HG03139 (cell line): ENCODE results near the gene KRT4.

Experiments
- ATAC-seq: cut with Tn5 transposase; IDR thresholded peaks from one replicate; pipeline ENCODE4 v1.9.1; 2021; ENCODE audit not compliant: unreplicated experiment

The KRT4 gene

DNA sequence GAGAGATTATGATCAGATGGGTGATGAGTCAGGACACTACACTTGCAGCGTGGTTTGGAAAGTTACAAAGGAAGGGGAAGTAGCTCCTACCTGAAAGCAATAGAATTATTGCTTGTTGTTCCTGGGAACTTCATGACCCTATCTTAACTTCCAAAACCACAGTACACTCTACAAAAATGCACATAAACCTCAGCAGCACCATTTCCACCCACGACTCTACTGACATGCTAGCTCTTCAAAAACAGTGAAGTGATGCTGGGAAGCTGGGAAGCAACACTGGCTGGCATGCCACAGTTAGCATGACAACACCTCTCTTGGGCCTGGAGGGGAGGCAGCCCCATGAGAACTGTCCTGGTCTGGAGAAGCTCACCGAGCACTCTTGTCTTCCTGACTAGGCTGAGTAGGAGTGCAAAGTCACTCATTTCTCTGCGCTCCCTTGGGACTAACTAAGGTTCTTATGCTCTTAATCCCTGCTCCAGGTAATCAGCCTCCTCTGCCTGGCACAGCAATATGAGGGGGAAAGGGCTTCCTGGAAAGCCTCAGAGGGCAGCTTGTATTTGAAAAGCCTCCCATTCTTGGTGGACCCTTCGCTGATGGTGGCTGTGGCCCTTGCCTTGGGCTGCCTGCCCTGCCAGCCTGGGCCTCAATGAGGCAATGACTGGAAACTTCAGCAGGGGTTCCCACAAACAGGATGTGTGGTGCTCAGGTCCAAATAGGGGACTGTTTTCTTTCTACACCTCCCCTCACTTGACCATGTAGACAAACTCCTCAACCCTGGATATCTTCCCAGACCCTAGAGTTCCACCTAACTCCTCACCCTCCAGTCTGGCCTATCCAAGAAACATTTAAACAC is 19.2 kb downstream of the KRT4 start:
- ATAC-seq = no peak

DNA sequence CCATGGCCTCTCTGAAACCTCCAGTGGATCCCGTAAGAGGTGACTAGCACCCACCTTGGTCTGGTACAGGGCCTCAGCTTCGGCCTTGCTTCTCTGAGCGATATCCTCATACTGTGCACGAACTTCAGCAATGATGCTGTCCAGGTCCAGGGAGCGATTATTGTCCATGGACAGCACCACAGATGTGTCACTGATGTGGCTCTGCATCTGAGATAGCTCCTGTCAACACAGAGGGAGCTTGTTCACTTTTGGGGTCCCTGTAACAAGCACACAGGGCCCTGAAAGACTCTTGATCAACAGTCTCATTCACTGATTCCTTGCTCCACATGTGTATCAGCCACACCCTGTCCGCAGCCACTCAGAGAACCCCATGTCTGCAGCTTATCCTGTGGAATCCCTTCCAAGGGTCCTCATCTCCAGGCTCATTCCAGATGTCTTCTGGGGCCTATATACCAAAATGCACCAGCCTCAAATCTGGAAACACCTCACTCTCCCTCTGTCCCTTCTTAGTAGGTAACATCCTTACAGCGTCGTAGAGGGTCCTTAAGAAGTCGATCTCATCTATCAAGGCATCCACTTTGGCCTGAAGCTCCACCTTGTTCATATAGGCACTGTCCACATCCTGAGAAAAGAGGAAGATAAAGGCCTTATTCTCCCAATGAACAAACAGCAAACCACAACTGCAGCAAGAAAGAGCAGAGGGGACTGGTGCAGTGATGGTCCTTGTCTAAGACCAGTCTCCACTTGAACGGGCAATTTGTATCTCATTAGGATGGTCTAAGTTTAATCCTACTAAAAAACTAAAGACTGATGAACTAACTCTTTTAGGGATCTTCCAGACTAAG is 21.5 kb downstream of the KRT4 start:
- no peak for ATAC-seq

DNA sequence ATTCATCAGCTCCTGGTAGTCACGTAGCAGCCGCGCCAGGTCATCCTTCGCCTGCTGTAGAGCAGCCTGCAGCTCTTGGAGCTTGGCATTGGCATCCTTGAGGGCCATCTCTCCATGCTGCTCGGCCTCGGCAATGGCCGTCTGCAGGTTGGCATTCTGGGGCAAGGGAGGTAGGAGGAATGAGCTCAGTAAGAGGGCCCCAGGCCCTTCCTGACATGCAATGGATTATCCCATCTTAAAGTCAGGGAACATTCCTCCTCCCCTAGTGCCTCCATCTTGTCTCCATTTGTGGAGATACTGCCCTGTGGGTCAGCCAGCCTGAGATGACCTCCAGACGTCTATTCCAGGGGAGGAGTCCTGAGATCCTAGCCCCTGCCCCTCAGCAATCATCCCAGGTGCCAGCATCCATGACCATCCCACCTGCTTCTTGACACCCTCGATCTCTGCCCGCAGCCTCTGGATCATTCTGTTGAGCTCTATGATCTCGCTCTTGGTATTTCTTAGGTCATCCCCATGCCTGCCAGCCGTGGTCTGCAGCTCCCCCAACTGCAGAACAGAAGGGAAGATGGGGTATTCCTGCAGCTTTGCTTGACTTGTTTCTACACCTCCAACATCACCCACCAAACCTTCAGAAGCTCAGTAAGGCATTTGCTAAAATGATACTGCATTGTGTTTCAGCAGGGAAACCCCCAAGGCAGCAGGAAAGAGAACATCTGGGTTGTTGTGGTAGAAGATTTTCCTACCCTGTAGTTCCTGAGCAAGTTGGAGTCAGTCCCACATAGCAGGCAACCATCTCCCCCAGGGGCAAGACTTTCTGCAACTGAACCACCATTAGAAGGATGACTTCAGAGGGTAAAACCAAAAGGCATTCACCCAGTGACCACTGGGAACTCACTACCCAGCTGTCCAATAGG is 22.4 kb downstream of the KRT4 start:
- ATAC-seq = no peak

DNA sequence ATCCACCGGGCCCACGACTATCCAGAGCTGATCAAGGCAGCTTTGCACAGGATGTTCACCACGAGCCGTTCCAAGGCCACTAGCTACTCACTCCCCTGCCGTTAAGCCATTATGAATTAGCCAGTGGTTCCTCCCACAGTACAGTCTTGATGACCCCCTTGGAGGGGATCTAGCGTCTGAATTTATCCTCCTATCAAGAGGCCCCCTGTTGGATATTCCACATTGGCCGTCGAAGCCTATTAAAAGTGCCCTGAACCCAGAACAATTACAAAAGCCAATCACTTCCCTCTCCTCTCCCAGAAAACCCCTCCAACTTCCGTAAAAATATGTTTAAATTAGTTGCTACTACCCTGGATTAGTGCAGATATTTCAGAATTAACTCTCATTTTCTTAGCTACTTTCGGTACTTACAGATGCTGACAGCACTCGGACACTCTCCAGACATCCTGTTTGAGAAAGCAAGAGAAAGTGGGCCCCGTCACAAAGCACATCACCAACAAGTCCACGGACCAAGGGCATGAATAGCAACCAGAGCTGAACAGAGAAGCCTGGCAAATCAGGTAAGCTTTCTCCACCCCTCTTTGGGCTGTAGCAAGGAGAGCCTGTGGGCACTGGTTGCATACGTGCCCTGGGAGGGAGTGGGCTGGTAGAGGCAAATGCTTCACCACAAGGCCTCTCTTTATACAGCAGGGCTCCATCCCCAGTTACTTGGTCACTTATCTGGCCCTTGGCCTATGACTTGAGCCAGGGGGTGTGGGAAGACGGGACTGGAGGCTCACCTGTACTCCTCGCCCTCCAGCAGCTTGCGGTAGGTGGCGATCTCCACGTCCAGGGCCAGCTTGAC is 23.3 kb downstream of the KRT4 start:
- ATAC-seq = no peak

DNA sequence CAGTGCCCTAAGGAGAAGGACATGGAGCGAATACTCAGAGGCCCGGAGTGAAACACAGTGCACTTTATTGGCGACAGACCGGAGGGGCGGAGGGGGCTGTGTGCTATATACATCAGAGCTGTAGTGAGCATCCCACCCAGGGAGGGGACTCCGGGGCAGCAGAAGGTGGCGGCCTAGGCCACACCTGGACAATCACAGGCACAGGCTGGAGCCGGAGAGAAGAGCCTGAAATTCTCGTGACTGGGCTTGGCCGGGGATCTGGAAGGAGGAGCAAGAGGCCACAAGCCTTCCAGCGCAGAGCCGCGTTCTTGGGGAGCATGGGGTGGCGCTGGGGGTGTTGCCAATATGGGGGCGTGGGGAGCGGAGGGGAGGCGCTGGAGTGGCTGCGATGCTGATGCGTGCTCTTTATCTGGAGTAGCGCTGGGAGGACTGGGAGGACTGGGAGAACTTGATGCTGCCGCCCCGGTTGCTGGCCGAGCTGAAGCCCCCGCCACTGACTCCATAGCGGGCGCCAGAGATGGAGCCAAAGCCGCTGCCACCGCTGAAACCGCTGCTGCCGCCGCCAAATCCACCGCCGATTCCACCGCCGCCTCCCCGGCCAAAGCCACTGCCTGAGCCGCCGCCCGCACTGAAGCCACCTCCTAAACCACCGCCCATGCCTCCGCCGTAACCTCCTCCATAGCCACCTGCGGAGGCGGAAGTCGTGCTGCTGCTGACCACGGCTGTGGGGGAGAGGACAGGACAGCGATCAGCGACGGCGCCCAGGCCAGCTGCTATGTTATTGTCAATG is 24.1 kb downstream of the KRT4 start:
- ATAC-seq = no peak

DNA sequence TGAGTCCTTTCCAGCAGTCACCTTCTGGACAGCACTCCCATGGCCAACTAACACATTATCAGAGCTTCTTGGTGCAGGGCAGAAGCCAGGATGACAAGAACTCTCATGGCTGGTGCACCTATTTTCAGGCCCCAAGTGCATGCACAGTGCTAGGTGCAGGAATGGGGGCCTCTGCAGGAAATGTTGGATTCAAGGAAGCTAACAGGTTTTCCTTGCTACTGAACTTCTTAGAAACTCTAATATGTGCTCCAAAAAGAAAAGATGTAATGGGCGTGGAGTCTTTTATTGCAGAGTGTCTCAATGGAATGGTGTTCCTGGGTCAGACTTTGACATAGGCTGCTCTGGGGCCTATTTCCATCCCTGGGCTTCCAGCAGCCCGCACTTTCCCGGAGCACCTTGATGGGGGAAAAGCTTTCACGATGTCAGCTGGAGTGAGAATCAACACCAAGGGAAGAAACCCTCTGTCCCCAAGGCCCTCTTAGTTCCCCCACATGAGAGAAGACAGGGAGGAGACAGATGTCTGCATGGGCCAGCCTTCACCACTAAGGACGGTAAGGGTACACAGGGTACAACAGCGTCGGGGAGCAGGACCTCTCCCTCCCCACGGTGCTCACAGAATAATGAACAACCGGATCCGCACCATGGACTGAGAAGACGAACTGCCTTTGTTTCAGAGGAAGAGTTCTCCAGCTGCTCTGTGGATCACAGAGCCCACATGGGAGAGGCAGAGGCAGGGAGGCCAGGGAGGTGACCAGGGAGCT is 24.9 kb downstream of the KRT4 start:
- no peak for ATAC-seq

DNA sequence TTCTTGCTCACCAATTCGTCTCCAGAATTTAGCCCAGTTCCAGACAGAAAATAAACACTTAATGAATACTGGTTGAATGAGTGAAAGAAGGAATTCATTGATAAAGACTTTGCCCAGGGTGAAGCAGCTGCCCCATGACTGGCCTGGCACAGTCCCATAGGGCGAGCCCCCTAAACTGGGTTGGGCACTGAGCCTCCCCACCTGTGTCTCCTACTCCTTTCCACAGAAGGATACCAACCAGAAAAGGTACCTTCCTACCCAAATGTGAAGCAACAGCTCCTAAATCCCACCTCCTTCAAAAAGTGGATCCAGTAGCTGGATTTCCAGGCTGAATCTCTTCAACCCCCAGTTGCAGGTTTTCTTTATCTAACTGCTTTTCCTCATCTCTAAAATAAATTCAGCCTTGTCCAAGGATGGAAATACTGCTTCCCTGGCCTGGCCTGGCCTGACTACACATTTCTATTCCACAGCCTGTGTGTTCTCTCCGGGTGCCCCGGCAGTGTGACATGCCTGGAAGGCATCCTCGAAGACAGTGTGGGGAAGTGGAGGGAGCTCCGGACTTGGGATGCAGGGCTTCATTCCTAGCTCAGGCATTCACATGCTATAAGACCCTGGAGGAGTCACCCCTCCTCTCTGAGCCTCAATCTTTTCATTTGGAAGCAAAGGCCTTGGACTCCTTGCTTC is 25.6 kb downstream of the KRT4 start:
- no peak for ATAC-seq

DNA sequence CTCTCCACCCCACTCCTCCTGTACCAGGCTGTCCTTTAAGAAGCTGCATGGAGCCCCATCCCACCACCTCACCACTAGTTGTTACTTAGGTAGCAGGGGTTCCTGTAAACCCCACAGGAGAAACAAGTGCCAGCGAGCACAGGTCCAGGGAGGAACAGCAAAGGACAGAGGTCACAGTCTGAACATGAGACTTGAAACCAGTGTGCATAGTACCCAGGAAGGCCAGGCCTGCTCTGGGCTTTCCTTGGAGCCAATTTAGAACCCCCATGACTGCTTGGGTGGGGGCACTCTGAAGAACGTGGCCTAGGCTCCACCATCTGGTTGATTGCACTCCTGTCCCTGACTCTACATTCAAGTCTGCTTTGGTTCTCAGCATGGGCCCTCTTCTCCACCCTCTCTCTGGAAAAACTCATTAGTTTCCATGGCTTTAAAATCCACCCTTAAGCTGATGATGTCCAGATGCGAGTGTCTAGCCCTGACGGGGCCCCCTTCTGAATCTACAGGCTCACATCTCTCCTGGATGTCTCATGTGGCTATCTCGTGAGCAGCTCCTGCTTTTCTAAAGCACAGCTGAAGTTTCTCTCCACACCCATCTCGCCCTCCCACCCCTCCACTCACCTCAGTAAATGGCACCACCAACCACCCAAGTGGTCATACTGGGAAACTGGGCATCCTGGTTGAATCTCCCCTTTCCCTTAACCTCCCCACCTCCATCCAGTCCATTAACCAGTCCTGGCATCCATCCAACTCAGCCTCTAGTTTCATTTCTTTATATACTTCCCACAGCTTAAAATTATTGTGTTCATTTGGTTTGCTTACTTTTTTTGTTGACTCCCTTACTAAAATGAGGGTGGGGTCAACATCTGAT is 26.4 kb downstream of the KRT4 start:
- ATAC-seq = no peak

DNA sequence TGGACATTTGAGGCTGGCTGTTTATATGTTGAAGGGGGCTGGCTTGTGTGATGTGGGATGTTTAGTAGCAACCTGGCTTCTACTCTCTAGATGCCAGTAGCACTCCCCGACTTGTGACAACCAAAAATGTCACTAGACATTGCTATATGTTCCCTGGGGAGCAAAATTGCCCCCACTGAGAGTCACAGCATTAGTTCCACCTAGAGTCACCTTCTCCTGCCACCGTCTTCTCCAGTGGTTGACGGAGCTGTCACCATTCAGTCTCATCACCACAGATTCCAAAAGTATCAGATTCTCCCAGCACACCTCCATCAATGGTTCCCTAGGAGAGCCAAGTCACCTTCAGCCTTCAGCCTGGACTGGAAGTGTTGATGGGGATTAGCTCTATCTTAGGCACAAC is 29.0 kb downstream of the KRT4 start:
- no peak for ATAC-seq

DNA sequence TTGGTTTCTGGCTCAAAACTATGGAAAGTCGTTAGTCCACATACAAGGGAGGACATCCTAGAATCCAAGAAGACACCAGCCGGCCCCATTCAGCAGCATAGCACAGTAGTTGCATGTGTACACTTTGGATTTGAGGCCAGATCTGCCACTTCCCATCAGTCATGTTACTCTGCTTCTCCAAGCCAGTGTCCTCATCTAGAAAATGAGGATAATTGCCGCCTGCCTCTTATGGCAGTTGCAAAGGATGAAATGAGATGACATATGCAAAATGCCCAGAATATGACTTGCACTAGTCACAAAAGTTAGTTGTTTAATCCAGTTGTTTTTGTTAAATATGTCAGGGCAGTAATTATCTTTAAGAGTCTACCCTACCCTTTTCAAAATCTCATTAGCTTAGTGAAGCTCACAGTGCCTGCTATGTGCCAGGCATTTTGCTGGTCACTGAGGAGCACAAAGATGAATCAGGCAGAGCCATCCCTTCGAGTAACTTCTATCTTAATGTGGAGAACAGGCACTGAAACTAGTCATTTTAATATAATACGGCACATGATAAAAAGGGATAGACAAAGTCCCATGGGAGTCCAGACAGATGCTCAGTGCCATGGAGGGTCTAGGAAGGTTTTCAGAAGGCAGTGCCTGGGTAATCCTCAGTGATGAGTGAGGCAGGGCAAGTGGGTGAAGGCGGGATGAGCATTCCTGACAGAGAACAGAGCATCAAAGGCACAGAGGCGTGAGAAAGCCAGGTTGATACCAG is 30.2 kb downstream of the KRT4 start:
- no peak for ATAC-seq

DNA sequence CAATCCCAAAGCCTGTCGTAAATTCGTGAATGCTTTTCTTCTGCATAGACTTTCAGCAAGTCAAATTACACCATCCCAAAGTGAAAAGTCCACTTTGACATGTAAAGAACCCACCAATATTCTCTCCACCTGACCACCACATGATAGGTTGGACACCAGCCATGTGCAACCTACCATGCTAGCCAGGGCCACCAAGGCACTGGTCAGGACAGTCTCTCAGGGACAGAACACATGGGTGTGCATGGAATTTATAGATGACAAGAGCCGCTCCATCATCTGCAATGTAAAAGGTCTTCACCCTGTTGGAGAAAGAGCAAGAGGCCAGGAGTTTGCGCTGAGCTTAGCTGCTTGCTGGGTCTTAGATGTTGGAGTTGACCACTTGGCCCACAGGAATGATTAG is 31.4 kb downstream of the KRT4 start:
- ATAC-seq = no peak

DNA sequence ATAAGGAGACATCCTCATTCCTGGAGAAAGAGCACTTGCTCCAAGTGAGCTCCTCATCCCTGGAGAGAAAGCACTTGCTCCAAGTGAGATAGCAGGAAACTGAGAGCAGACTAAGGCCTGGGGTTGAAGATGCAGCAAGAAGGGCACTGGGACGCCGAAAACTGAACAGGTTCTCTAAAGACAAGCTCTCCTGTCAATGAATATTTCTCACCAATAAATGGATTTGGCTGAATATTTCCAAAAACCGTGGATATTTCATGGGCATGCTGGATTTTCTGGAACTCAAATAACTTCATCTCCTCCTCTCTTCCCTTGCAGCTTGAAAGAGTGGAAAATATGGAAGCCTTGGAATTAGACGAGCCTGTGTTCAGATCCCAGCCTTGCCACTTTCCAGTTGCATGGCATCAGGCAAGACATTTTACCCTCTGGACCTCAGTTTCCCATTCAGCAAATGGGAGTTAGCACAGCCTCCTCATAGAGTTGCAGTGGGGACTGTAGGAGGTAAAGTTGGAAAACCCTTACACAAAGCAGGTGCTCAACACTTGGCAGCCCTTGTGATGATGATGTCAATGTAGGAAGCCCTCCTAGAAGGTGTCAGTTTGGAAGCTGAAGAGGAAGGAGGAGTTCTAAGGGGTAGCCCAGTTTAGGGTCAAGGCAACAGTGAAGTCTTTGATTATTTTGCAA is 32.4 kb downstream of the KRT4 start:
- ATAC-seq = no peak

DNA sequence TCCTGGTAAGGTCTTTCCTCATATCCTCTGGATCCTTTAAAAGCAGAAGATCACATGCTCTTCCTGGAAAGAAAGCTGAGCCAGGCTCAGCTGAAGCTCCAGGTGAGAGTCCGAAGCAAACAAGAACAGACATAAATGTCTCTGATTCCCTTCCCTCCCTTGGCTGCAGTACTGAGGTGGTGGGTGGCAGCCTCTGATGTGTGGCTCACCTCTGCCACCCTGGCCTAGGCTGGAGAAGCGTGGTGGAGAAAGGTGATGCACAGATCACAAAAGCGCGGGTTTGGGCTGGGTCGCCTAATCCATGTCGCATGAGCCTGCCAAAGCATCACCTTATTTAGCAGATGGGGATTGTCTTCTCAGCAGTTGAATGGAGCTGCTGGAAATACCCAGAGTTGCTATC is 34.0 kb downstream of the KRT4 start:
- ATAC-seq = no peak

DNA sequence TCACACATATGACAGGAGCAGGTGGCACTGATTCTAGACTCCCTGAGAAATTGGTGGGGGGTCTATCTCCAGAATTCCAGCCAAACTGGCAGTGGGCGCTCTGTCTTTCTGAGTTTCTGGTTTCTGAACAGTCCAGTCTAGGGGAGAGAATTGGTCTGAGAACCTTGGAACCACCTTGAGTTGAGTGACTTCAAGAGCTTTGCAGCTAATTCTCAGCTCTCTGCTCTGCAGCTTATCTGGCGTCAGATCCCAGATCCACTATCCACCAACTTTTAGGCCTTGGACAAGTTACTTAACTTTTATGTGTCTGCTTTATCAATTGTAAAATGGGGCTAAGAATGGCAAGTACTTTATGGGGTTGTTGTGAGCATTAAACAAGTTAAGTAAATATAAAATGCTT is 35.1 kb downstream of the KRT4 start:
- no peak for ATAC-seq

DNA sequence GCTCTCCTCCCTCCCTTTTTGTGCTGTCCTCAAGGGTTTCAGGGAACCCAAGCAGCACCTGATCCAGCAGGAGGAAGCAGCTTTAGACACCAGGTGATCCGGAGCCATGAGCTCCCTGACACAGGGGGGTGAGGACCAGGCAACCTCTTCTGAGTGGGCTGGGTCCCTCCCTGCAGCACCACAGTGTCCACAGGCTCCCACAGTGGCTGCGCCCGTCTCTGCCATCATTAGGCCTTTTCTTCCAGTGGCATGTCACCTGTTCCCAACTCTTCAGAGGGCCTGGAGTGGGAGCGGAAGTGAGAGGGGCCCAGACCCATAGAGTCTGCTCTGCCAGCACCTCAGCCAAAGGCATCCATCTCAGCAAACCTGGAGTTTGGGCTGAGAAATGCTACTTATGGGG is 36.4 kb downstream of the KRT4 start:
- no peak for ATAC-seq

DNA sequence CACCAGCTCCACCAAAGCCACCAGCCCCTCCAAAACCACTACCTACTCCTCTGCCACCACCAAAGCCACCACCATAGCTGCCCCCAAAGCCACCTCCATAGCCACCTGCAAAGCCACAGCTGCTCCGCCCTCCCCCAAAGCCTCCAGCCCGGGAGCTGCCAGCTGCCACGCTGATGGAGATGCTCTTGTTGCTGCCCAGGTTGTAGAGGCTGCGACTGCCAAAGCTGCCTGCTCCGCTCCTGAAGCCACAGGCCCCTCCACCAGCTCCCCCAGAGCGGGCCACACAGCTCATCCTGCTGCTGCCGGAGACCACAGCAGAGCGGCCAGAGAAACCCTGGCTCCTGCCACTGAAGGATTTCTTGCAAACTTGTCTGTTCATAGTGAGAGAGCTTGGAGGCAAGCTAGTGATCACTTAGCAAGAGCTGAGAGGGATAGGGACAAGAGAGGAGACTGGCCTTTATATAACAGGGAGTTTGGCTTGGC is 37.0 kb downstream of the KRT4 start, which contains the start of gene KRT76:
Gene KRT76 (minus strand): TSS at position 433 of the 483 bp plus-strand sequence. CDS start 54 bp downstream, at position 379.
- ATAC-seq = no peak
